Hematopoietic multipotent progenitor cell (in vitro differentiated cells): ENCODE data around the gene CYP1A1. TPM values are rescaled to one million over a fixed set of nuclear protein-coding genes. Genes with fewer than 3 reads are reported as not detected.

Experiments
- DNase-seq, 3 donors: peaks; one replicate each; pipeline ENCODE4 v3.0.0-alpha.2; 2011 to 2015; ENCODE audit warnings: low read depth in 2 of 3, low spot score in 2 of 3
- total RNA-seq: library from RNA; depleted of rRNA; stranded (reverse); fragments of >200 nt; gene quantifications from one replicate; pipeline ENCODE4 v1.2.3, GENCODE V29; 2012

The CYP1A1 gene
- total RNA-seq, 1 donor: 0.27 TPM

GRCh38 chr15:74696808-74697207, 28.5 kb downstream of the CYP1A1 start:
- no peak for DNase-seq

DNA sequence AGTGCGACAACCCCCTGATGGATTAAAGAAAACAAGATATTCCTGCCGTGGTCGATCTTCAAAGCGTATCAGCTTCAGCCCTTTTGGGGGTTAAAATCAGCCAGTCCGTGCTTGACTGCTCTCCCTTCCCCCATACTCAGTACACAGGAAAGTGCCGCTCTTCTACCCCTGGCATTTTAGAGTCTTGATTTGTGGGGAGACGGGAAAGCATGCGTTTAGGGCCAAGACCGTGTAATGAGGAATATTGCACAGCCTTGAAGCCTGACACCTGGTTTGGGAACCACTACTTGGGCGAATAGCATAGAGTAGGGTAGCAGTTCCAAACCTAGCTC, 29.0 kb downstream of the CYP1A1 start:
- DNase-seq: no peak

DNA sequence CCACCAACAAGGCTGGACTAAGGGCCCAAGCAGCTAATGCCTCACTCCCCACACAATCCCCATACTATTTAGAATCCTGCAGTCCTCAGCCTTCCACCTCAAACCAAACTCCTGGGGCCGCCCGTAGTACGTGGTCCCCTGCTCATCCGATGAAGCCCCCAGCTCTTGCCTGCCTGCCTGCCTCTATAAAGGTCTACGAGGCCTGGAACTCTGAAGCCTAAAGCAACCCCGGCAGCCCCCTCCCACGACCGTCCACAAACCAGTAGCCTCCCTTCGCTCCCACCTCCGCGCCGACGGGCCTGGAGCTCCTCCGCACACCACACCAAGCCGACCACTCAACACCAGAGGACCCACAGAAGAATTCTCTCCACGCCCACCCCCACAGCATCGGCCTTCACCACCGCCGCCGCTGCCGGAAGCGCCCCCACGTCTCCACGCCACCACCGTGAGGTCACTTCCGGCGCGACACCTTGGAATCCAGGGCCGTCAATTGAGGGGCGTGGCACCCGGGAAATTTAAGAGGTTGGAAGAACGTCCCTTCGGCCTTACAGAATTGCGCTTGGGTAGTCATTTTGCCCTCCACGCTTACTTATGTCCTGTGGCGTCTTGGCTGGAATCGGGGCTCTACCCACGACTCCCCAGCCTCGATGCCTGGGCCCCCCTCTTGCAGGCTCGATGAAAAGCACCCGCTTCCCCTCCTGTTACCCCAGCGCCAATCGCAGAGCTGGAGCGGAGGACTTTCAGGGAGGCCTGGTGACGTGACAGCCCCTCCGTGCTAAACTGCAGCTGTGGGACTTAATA, 29.5 kb downstream of the CYP1A1 start, which contains the start of gene EDC3:
TSS of gene EDC3 (minus strand) at position 428 of the 801 bp plus-strand sequence. CDS start 20,900 bp downstream, outside the sequence.
- DNase-seq: peak; percentile 65 to 96 (median 91)

- DNase-seq: no peak
Observed at GRCh38 chr15:74692327-74692726, 33.0 kb downstream of the CYP1A1 start.

DNA sequence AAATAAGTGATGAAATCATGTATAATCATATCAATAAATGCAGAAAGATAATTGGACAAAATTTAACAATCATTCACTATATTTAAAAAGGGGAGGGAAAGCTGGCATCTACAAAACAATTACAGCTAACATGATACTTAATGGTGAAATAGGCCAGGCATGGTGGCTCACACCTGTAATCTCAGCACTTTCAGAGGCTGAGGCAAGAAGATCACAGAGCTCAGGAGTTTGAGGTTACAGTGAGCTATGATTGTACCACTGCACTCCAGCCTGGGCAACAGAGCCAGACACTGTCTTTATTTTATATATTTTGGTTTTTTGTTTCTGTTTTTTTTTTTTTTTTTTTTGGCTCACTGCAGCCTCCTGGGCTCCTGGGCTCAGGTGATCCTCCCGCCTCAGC, 41.6 kb downstream of the CYP1A1 start:
- DNase-seq: no peak

GRCh38 chr15:74682954-74683353, 42.4 kb downstream of the CYP1A1 start:
- DNase-seq: no peak

GRCh38 chr15:74680456-74680855, 44.9 kb downstream of the CYP1A1 start:
- no peak for DNase-seq

GRCh38 chr15:74676801-74677200, 48.5 kb downstream of the CYP1A1 start:
- DNase-seq: no peak

GRCh38 chr15:74674161-74674560, 51.2 kb downstream of the CYP1A1 start:
- no peak for DNase-seq

DNA sequence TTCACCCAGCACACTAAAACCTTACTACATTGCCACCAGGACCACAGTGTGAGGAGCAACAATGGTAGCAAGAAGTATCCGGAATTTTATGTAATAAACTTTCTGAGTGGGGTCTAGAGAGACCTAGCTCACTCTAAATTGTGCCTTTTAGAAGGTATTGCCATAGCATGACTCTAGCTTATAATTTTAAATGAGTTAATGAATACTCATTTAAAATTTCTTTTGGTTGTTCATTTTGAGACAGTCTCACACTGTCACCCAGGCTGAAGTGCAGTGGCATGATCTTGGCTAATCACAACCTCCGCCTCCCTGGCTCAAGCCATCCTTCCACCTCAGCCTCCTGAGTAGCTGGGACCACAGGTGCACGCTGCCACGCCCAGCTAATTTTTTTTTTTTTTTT, 55.7 kb downstream of the CYP1A1 start:
- DNase-seq: no peak

Other genes with a start within 250 kb of the CYP1A1 start
- 11.0 TPM for gene ARID3B, start 184.3 kb downstream of the CYP1A1 start, total RNA-seq
- 117 TPM for gene CLK3, start 109.7 kb downstream of the CYP1A1 start, total RNA-seq
- 19.4 TPM for gene EDC3, start 29.5 kb downstream of the CYP1A1 start, total RNA-seq
- not detected for gene CYP1A2, start 23.3 kb upstream of the CYP1A1 start, total RNA-seq
- 118 TPM for gene CSK, start 56.6 kb upstream of the CYP1A1 start, total RNA-seq
- 0.27 TPM for gene LMAN1L, start 87.3 kb upstream of the CYP1A1 start, total RNA-seq
- not detected for gene CPLX3, start 101.1 kb upstream of the CYP1A1 start, total RNA-seq
- 69.7 TPM for gene ULK3, start 117.6 kb upstream of the CYP1A1 start, total RNA-seq
- 67.6 TPM for gene SCAMP2, start 147.8 kb upstream of the CYP1A1 start, total RNA-seq
- 77.3 TPM for gene MPI, start 164.5 kb upstream of the CYP1A1 start, total RNA-seq
- gene FAM219B, start 181.3 kb upstream of the CYP1A1 start, total RNA-seq: 58.4 TPM
- 47.9 TPM for gene COX5A, start 212.5 kb upstream of the CYP1A1 start, total RNA-seq
- gene RPP25, start 231.2 kb upstream of the CYP1A1 start, total RNA-seq: 3.2 TPM